ENCODE data around the gene LRRC37B. TPM values are rescaled to one million over a fixed set of nuclear protein-coding genes. Genes with fewer than 3 reads are reported as not detected.
A peak's percentile ranks its signal among the peaks of the same experiment; 100 is the strongest.

The LRRC37B gene
- total RNA-seq, 4 donors from 2014 or later, result 5.8 to 14.9 (median 9.7) TPM

DNA sequence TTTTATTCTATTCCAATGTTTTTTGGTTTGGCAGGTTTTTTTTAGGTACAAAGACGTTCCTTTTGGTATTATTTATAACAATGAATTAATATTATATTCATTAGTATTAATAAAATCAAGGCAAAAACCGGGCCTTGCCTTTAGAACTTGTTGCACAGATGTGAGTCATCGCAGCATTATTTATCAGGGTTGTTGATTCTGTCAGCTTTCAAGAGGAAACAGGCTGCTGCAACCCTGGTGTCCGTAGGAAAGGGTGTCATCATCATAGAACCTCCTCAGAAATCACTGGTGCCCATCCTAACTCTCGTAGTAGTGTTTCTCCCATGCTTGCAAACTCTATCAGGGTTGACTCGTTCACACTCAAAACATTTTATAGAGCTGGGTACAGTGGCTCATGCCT is 10.2 kb upstream of the LRRC37B start:
- TF ChIP-seq CTCF (IDR thresholded peaks at IDR 0.05), result no peak
- no peak for TF ChIP-seq POLR2A (IDR thresholded peaks at IDR 0.05)
- 78 to 86% methylated on average over 5 to 6 of the region's 6 CpGs for WGBS, 2 donors
- H3K36me3 ChIP-seq, result peaks cover 0 to 94% (median 34%) of the 10 kb centered on the region in 3 donors
- DNase-seq, result no peak
- intact Hi-C loops (cut with DNase I), result no loop called here
- no peaks in the 10 kb centered on the region for H3K4me1 ChIP-seq
- H3K27me3 ChIP-seq, result no peaks in the 10 kb centered on the region
- no peak overlapping the region for H3K27ac ChIP-seq
- H3K4me3 ChIP-seq, result no peak overlapping the region
- no peaks in the 10 kb centered on the region for H3K9me3 ChIP-seq

DNA sequence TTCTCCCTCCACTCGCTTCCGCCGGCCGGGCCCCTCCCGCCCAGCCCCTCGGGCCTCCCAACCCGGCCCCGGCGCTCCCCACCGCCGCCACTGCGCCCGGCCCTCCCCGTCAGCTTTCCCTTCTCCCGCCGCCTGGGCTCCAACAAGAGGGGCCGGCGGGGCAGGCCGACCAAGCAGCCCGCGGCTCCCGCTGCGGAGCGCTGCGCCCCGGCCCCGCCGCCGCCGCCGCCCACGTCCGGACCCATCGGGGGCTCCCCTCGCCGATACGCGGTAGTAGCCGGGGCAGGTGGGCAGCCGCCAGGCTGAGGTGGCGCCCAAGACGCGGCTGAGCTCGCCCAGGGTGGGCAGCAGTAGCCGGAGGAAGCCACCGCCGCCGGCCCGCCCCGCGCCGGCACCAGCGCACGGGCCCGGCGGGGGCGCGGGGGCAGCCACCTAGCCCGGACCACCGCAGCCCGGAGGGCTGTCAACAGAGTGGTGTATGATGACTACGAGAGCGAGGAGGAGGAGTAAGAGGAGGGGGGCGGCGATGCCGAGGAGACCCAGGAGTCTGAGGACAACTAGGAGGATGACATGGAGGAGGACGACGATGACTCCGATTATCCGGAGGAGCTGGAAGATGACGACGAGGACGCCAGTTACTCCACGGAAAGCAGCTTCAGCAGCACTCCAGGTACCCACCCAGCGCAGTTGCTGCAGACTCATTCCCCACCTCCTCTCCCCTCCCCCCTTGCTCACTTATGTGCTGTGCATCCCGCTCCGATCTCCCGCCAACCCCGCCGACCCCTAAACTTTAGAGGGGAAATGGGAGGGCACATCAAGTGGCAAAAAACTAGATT is 498 bp downstream of the LRRC37B start:
- Histone ChIP-seq H3K4me3 (peak overlapping the region; percentile 81 to 99 (median 90)), H3K27me3 (no peaks in the 10 kb centered on the region), H3K4me1 (peaks cover 11 to 45% (median 14%) of the 10 kb centered on the region in 3 donors), H3K9me3 (no peaks in the 10 kb centered on the region), H3K27ac (peak overlapping the region; percentile 84 to 95 (median 91)), H3K36me3 (no peaks in the 10 kb centered on the region)
- WGBS, 2 donors, result 0% methylated on average over 11 to 18 of the region's 80 CpGs
- intact Hi-C loops (cut with DNase I), result loop anchor here (10.0 kb wide), 1 partner anchor 127 kb away; no protein-coding TSS in a partner anchor
- no peak for DNase-seq
- TF ChIP-seq CTCF (IDR thresholded peaks at IDR 0.05) (no peak), POLR2A (IDR thresholded peaks at IDR 0.05) (no peak)

GRCh38 chr17:32009262-32009542 is 2.0 kb downstream of the LRRC37B start:
- WGBS, 2 donors, result 86 to 89% methylated on average over 2 of the region's 2 CpGs
- peaks cover 11 to 48% (median 14%) of the 10 kb centered on the region in 3 donors for H3K4me1 ChIP-seq
- DNase-seq, result no peak
- H3K36me3 ChIP-seq, result no peaks in the 10 kb centered on the region
- intact Hi-C loops (cut with DNase I), result loop anchor here (10.0 kb wide), 1 partner anchor 126 kb away; no protein-coding TSS in a partner anchor
- H3K4me3 ChIP-seq, result peak overlapping the region in 3 of 4 donors; percentile 81 to 99 (median 90)
- H3K27me3 ChIP-seq, result no peaks in the 10 kb centered on the region
- TF ChIP-seq CTCF (IDR thresholded peaks at IDR 0.05) (no peak), POLR2A (IDR thresholded peaks at IDR 0.05) (no peak)
- H3K9me3 ChIP-seq, result no peaks in the 10 kb centered on the region
- H3K27ac ChIP-seq, result peak overlapping the region in 1 of 4 donors; percentile 95

DNA sequence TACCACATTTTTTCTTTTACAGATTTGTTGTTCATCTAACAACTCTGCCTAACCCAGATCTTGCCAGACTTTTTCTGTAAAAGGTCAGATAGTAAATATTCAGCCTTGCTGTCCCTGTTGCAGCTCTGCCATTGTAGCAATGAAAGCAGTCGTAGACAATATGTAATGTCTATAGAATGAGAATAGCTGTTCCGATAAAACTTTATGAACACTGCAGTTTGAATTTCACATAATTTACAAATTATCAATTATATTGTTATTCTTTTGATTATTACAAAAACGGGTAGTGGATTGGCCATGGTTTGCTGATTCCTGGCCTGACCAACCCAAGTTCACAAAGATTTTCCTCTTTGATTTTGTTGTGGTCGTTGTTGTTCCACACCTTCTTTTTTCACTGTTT is 2.9 kb downstream of the LRRC37B start:
- Histone ChIP-seq H3K4me3 (no peak overlapping the region), H3K36me3 (no peaks in the 10 kb centered on the region), H3K27me3 (no peaks in the 10 kb centered on the region), H3K4me1 (peaks cover 11 to 48% (median 14%) of the 10 kb centered on the region in 3 donors), H3K9me3 (no peaks in the 10 kb centered on the region), H3K27ac (no peak overlapping the region)
- DNase-seq, result no peak
- TF ChIP-seq POLR2A (IDR thresholded peaks at IDR 0.05) (no peak), CTCF (IDR thresholded peaks at IDR 0.05) (no peak)
- intact Hi-C loops (cut with DNase I), result no loop called here
- 79% methylated on average over 4 of the region's 4 CpGs for WGBS, 2 donors

DNA sequence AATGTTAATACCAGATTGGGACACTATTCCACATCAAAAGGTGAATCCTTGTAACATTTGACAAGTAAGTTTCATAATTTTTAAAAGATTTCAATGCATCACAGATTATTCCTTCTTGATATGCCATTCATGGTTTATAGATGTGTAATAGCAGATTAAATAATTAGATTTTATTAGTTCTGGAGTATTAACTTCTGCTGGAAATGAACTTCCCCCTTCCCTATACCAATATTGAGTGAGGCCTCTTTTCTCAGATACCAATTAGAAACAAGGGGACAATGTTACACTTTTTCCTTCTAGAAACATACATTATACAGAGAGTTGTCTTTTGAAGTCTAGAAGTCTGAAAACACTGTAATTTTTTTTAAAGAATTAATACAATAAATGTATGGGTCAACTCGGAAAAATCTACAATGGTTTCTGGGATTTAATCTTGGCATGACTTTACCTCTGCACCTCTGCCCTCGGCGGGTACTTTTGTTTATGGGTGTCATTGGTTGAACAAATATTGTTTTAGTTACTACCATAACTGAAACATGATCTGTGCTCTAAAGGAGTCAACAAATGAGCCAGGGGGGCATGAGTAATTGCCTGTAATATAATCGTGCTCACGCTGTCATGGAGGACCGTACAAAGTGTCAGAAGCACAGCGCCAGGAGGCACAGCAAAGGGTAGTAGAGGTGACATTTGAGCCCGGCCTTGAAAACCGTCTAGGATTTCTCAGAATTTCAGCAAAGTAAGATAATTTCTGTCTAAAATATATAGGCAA is 8.2 kb downstream of the LRRC37B start:
- 79 to 88% methylated on average over 9 of the region's 9 CpGs for WGBS, 2 donors
- DNase-seq, result no peak

More for the DNA sequence above, 8.2 kb downstream of the LRRC37B start:
- no peaks in the 10 kb centered on the region for H3K9me3 ChIP-seq
- peaks cover 0 to 19% (median 0%) of the 10 kb centered on the region in 3 donors for H3K4me1 ChIP-seq
- no peak overlapping the region for H3K4me3 ChIP-seq
- no peak overlapping the region for H3K27ac ChIP-seq
- peaks cover 0 to 29% (median 0%) of the 10 kb centered on the region in 3 donors for H3K36me3 ChIP-seq
- TF ChIP-seq CTCF (IDR thresholded peaks at IDR 0.05), result no peak
- TF ChIP-seq POLR2A (IDR thresholded peaks at IDR 0.05), result no peak
- no peaks in the 10 kb centered on the region for H3K27me3 ChIP-seq
- intact Hi-C loops (cut with DNase I), result no loop called here
